K562 (cell line): Measurements from ENCODE around the gene LASP1NB.

ENCODE experiments used
- BCL6 ChIP-seq: fragments of 250-450 bp; sonication (Bioruptor Pico); IDR thresholded peaks from 2 replicates; pipeline ENCODE4 v1.4.0; 2020
- CBX1 ChIP-seq: sonication (generic); IDR thresholded peaks from 2 replicates; pipeline ENCODE4 v1.6.1; 2016; ENCODE audit warnings: antibody characterized with exemption, low read depth, mild to moderate bottlenecking
- CEBPZ ChIP-seq: fragments of 150-350 bp; IDR thresholded peaks from 2 replicates; pipeline ENCODE4 v1.6.1; 2014; ENCODE audit warnings: low read depth, mild to moderate bottlenecking, low read length, borderline replicate concordance
- ELF2 ChIP-seq: fragments of 250-450 bp; sonication (Bioruptor Pico); IDR thresholded peaks from 2 replicates; pipeline ENCODE4 v1.5.0; 2021; ENCODE audit warnings: mild to moderate bottlenecking
- MLX ChIP-seq, 2 experiments: fragments of 450-650 bp in 1 of 2; sonication (generic) in 1 of 2; formaldehyde crosslinking; conservative IDR thresholded peaks; 2 replicates each; pipeline versions ENCODE4 v1.4.0 to v1.8.1; 2020 to 2022; ENCODE audit warnings: mild to moderate bottlenecking in 1 of 2, missing genetic modification reagents in 1 of 2
- MXI1 ChIP-seq: IDR thresholded peaks from 2 replicates; pipeline ENCODE4 v1.6.1; 2011; ENCODE audit warnings: low read depth, mild to moderate bottlenecking, improper control_type of control experiment, low read length
- PHF8 ChIP-seq: fragments of 200-600 bp; sonication (generic); IDR thresholded peaks from 2 replicates; pipeline ENCODE4 v1.6.1; 2012; ENCODE audit warnings: mixed run types, mild to moderate bottlenecking, inconsistent platforms, low read length, moderate library complexity, borderline replicate concordance
- PRDM10 ChIP-seq: fragments of 450-650 bp; IDR thresholded peaks from 2 replicates; pipeline ENCODE4 v1.6.1; 2018; ENCODE audit not compliant: partially characterized antibody
- SNAPC5 ChIP-seq: fragments of 250-450 bp; sonication (Bioruptor Pico); IDR thresholded peaks from 2 replicates; pipeline ENCODE4 v1.8.0; 2021; ENCODE audit warnings: moderate library complexity, mild to moderate bottlenecking, inconsistent platforms
- SRF ChIP-seq, 2 experiments: fragments of 250-450, 450-650 bp in 1 of 2; sonication (Bioruptor Pico) in 1 of 2; sonication (generic) in 1 of 2; formaldehyde crosslinking; IDR thresholded peaks; 2 replicates each; pipeline versions ENCODE4 v1.5.0 to v1.5.1; 2020 to 2022; ENCODE audit warnings: mild to moderate bottlenecking in 1 of 2, missing genetic modification reagents in 1 of 2
- TCF7 ChIP-seq: sonication (generic); IDR thresholded peaks from 2 replicates; pipeline ENCODE4 v1.6.1; 2016; ENCODE audit warnings: antibody characterized with exemption, borderline replicate concordance
- TFAM ChIP-seq: fragments of 250-450 bp; sonication (Bioruptor Pico); conservative IDR thresholded peaks from 2 replicates; pipeline ENCODE4 v1.5.0; 2021; ENCODE audit warnings: mild to moderate bottlenecking, moderate library complexity
- THAP12 ChIP-seq: fragments of 250-450 bp; sonication (Bioruptor Pico); IDR thresholded peaks from 2 replicates; pipeline ENCODE4 v1.9.0; 2021; ENCODE audit warnings: mild to moderate bottlenecking, inconsistent platforms
- TSC22D4 ChIP-seq: fragments of 450-650 bp; IDR thresholded peaks from 2 replicates; pipeline ENCODE4 v1.6.1; 2016; ENCODE audit warnings: missing genetic modification characterization, missing biosample characterization, control low read depth
- ZFP1 ChIP-seq: fragments of 450-650 bp; formaldehyde crosslinking; IDR thresholded peaks from 2 replicates; pipeline ENCODE4 v1.4.0; 2020; ENCODE audit warnings: mild to moderate bottlenecking, mixed read lengths
- ZNF444 ChIP-seq: fragments of 250-450 bp; sonication (Bioruptor Pico); IDR thresholded peaks from 2 replicates; pipeline ENCODE4 v1.4.0; 2020; ENCODE audit warnings: mild to moderate bottlenecking, moderate library complexity
- ZNF764 ChIP-seq: fragments of 250-450 bp; sonication (Bioruptor Pico); IDR thresholded peaks from 2 replicates; pipeline ENCODE4 v1.4.0; 2020; ENCODE audit warnings: low read depth, mild to moderate bottlenecking, moderate library complexity
- ZNF780A ChIP-seq: fragments of 250-450 bp; sonication (Bioruptor Pico); IDR thresholded peaks from 2 replicates; pipeline ENCODE4 v1.5.0; 2021; ENCODE audit warnings: mild to moderate bottlenecking

LASP1NB gene

GRCh38 chr17:38926293-38927070 is 1.1 kb downstream of the LASP1NB start (continued):
- TF ChIP-seq SRF (CRISPR knock-in tag; IDR thresholded peaks at IDR 0.05) (no peak), ELF2 (CRISPR knock-in tag) (no peak), TCF7 (no peak), MLX (CRISPR knock-in tag; conservative IDR thresholded peaks at IDR 0.05) (no peak), TSC22D4 (no peak), MXI1 (no peak), PRDM10 (no peak), ZNF444 (CRISPR knock-in tag) (no peak), PHF8 (no peak), CEBPZ (no peak), ZNF764 (CRISPR knock-in tag) (no peak), TFAM (CRISPR knock-in tag) (no peak), THAP12 (CRISPR knock-in tag) (no peak), ZNF780A (no peak), SNAPC5 (CRISPR knock-in tag) (no peak), BCL6 (no peak), ZFP1 (CRISPR knock-in tag) (no peak), CBX1 (no peak)
